K562 (cell line): Measurements from ENCODE around the gene RYR1. TPM values are rescaled to one million over a fixed set of nuclear protein-coding genes. Genes with fewer than 3 reads are reported as not detected.
A peak's percentile ranks its signal among the peaks of the same experiment; 100 is the strongest.

Experiments
- BMI1 ChIP-seq: fragments of 150-350 bp; IDR thresholded peaks from 2 replicates; pipeline ENCODE4 v1.6.1; 2014; ENCODE audit warnings: low read length
- ERF ChIP-seq: fragments of 450-650 bp; formaldehyde crosslinking; IDR thresholded peaks from 2 replicates; pipeline ENCODE4 v1.4.0; 2020; ENCODE audit warnings: mild to moderate bottlenecking, mixed read lengths
- MAZ ChIP-seq, 2 experiments: fragments of 450-650 bp in 1 of 2; sonication (generic) in 1 of 2; formaldehyde crosslinking; IDR thresholded peaks in 1 of 2; conservative IDR thresholded peaks in 1 of 2; 2 replicates each; pipeline versions ENCODE4 v1.4.0 to v1.5.0; 2020; ENCODE audit warnings: mild to moderate bottlenecking in 1 of 2, missing genetic modification reagents in 1 of 2
- POLR3G ChIP-seq: IDR thresholded peaks from 2 replicates; pipeline ENCODE4 v1.6.1; 2011; ENCODE audit not compliant: insufficient read length, insufficient replicate concordance; ENCODE audit errors: extremely low read depth
- RBM22 ChIP-seq: fragments of 200-400 bp; formaldehyde crosslinking; IDR thresholded peaks from 2 replicates; pipeline ENCODE4 v1.6.1; 2018; ENCODE audit warnings: low read length, low read depth; ENCODE audit not compliant: poor library complexity, severe bottlenecking
- TCF7L2 ChIP-seq: fragments of 150-350 bp; IDR thresholded peaks from 2 replicates; pipeline ENCODE4 v1.6.1; 2016; ENCODE audit warnings: low read depth, mild to moderate bottlenecking, low read length, moderate library complexity
- WHSC1 ChIP-seq: IDR thresholded peaks from one replicate; pipeline ENCODE4 v1.6.1; 2012; ENCODE audit warnings: low read length, control low read depth, inconsistent platforms
- YY1 ChIP-seq, 3 experiments: IDR thresholded peaks; 2 replicates each; pipeline ENCODE4 v1.6.1; 2011; ENCODE audit warnings: low read length in 2 of 3, mild to moderate bottlenecking in 2 of 3, moderate library complexity in 2 of 3, borderline replicate concordance in 1 of 3, control low read depth in 1 of 3, low read depth in 1 of 3; ENCODE audit not compliant: insufficient read depth in 3 of 3, insufficient replicate concordance in 2 of 3, control insufficient read depth in 1 of 3, insufficient read length in 1 of 3; ENCODE audit errors: extremely low read depth in 1 of 3
- ZC3H11A ChIP-seq: IDR thresholded peaks from 2 replicates; pipeline ENCODE4 v1.6.1; 2012; ENCODE audit warnings: low read depth, low read length, improper control_type of control experiment
- ZKSCAN8 ChIP-seq: fragments of 200-800 bp; sonication (Bioruptor generic); IDR thresholded peaks from 2 replicates; pipeline ENCODE4 v1.6.1; 2016; ENCODE audit warnings: missing genetic modification characterization, missing compliant biosample characterization
- ZNF12 ChIP-seq: sonication (generic); formaldehyde crosslinking; IDR thresholded peaks from 2 replicates; pipeline ENCODE4 v1.4.0; 2020; ENCODE audit warnings: mild to moderate bottlenecking, missing genetic modification reagents
- polyA plus RNA-seq, 8 experiments: library from polyadenylated mRNA; depleted of rRNA in 4 of 8; stranded (reverse) in 5 of 8; unstranded in 3 of 8; fragments of >200 nt; fragmentation: Nextera tagmentation in 2 of 8; fragmentation: Illumina TruSeq in 1 of 8; extraction: Ambion mirVana in 2 of 8; extraction: Trizol in 1 of 8; gene quantifications; 2 replicates each; pipeline versions ENCODE4 v1.2.1 to v1.2.3, GENCODE V29; 2011 to 2014; ENCODE audit warnings: inconsistent platforms in 1 of 8, missing spikeins in 1 of 8
- total RNA-seq, 7 experiments: library from RNA; depleted of rRNA in 6 of 7; stranded (reverse); fragments of >200 nt in 6 of 7; fragmentation: Illumina TruSeq in 2 of 7; extraction: Trizol in 2 of 7; gene quantifications; 2 replicates each; pipeline versions ENCODE4 v1.2.1 to v1.2.3, GENCODE V29; 2011 to 2021; ENCODE audit warnings: low replicate concordance in 1 of 7
- TF ChIP-seq, protein P1 (sequence below): sonication (generic); formaldehyde crosslinking; IDR thresholded peaks from 2 replicates; pipeline ENCODE4 v1.8.0; 2022; ENCODE audit warnings: missing genetic modification reagents, mild to moderate bottlenecking, moderate library complexity, borderline replicate concordance
- TF ChIP-seq, protein P2 (sequence below), 3 experiments: fragments of 200-800 bp in 1 of 3; sonication (Bioruptor generic) in 1 of 3; sonication (generic) in 1 of 3; formaldehyde crosslinking in 1 of 3; IDR thresholded peaks; 2 replicates each; pipeline versions ENCODE4 v1.6.1 to v1.8.0; 2016 to 2022; ENCODE audit warnings: mild to moderate bottlenecking in 2 of 3, missing compliant biosample characterization in 2 of 3, missing genetic modification characterization in 2 of 3, missing genetic modification reagents in 1 of 3
- TF ChIP-seq, protein P3 (sequence below), 2 experiments: fragments of 450-650 bp in 1 of 2; sonication (generic) in 1 of 2; formaldehyde crosslinking in 1 of 2; IDR thresholded peaks; 2 replicates each; pipeline versions ENCODE4 v1.7.1 to v1.9.0; 2016 to 2022; ENCODE audit warnings: inconsistent platforms in 1 of 2, mild to moderate bottlenecking in 1 of 2, missing genetic modification reagents in 1 of 2

RYR1 gene
- total and polyA plus RNA-seq, 9 of the 15 experiments (the other 6 are each of a cell fraction or from before 2014, with no cell fraction given) = 0.11 to 7.4 (median 3.7) TPM

DNA sequence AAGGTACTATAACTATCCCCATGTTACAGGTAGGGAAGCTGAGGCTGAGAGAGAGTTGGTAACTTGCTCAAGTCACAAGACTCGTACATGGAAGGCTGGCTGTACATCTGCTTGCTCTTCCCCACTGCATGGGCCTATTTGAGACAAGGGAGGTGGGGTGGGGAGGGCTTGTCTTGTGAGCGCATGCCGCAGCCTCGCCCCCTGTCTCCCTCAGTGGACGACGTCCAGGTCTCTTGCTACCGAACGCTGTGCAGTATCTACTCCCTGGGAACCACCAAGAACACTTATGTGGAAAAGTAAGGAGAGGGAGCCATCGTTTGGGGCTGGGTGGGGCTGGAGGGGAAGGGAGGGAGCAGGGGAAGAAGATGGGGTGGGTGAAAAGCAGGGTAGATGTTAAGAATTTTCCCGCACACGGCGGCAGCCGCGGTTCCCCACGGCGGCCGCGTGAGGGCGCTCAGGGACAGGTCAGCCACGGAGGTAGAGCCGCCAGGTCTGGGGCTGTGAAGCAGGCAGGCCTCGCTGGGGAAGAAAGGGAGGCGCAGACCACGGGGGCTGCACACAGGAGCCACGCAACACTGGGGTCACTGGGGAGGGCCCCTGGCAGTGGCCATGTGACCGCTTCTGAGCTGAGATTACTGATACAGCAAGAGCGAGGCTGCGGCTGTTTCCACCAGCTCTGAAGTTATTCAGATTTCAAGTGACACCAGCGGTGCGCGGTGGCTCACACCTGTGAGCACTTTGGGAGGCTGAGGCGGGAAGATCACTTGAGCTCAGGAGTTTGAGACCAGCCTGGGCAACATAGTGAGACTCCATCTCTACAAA is 81.5 kb downstream of the RYR1 start (continued):
- TF ChIP-seq ZNF12 = no peak
- no peak for TF ChIP-seq BMI1
- TF ChIP-seq TCF7L2 = no peak
- no peak for TF ChIP-seq RBM22
- TF ChIP-seq YY1 (IDR thresholded peaks at IDR 0.05; ENCODE audit: borderline replicate concordance in 1 of 3, control insufficient read depth in 1 of 3, extremely low read depth in 1 of 3, insufficient read depth in 3 of 3, insufficient read length in 1 of 3, insufficient replicate concordance in 2 of 3, low read depth in 1 of 3, low read length in 2 of 3) = peak in 1 of 3 experiments; percentile 34
- TF ChIP-seq ZC3H11A = no peak
- TF ChIP-seq, protein P1, sequence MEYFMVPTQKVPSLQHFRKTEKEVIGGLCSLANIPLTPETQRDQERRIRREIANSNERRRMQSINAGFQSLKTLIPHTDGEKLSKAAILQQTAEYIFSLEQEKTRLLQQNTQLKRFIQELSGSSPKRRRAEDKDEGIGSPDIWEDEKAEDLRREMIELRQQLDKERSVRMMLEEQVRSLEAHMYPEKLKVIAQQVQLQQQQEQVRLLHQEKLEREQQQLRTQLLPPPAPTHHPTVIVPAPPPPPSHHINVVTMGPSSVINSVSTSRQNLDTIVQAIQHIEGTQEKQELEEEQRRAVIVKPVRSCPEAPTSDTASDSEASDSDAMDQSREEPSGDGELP = peak; percentile 60; the same call in 1 of the 2 replicates
- TF ChIP-seq ERF (CRISPR knock-in tag) = no peak
- TF ChIP-seq, protein P2, sequence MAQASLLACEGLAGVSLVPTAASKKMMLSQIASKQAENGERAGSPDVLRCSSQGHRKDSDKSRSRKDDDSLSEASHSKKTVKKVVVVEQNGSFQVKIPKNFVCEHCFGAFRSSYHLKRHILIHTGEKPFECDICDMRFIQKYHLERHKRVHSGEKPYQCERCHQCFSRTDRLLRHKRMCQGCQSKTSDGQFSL (CRISPR knock-in tag; IDR thresholded peaks at IDR 0.05) = no peak
- TF ChIP-seq, protein P2 (tag; IDR thresholded peaks at IDR 0.05) = no peak
- TF ChIP-seq MAZ (CRISPR knock-in tag; conservative IDR thresholded peaks at IDR 0.05 in 1 of 2, IDR thresholded peaks at IDR 0.05 in 1 of 2) = peak; percentile 32 to 73; a peak in 2 of 4 replicates
- TF ChIP-seq POLR3G = no peak
- TF ChIP-seq, protein P3, sequence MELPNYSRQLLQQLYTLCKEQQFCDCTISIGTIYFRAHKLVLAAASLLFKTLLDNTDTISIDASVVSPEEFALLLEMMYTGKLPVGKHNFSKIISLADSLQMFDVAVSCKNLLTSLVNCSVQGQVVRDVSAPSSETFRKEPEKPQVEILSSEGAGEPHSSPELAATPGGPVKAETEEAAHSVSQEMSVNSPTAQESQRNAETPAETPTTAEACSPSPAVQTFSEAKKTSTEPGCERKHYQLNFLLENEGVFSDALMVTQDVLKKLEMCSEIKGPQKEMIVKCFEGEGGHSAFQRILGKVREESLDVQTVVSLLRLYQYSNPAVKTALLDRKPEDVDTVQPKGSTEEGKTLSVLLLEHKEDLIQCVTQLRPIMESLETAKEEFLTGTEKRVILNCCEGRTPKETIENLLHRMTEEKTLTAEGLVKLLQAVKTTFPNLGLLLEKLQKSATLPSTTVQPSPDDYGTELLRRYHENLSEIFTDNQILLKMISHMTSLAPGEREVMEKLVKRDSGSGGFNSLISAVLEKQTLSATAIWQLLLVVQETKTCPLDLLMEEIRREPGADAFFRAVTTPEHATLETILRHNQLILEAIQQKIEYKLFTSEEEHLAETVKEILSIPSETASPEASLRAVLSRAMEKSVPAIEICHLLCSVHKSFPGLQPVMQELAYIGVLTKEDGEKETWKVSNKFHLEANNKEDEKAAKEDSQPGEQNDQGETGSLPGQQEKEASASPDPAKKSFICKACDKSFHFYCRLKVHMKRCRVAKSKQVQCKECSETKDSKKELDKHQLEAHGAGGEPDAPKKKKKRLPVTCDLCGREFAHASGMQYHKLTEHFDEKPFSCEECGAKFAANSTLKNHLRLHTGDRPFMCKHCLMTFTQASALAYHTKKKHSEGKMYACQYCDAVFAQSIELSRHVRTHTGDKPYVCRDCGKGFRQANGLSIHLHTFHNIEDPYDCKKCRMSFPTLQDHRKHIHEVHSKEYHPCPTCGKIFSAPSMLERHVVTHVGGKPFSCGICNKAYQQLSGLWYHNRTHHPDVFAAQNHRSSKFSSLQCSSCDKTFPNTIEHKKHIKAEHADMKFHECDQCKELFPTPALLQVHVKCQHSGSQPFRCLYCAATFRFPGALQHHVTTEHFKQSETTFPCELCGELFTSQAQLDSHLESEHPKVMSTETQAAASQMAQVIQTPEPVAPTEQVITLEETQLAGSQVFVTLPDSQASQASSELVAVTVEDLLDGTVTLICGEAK (IDR thresholded peaks at IDR 0.05) = no peak
- TF ChIP-seq, protein P3 (CRISPR knock-in tag; IDR thresholded peaks at IDR 0.05) = no peak
- no peak for TF ChIP-seq ZKSCAN8
- TF ChIP-seq WHSC1 = no peak
